T-cell (primary cell): ENCODE data around the gene CCDC7. TPM values are rescaled to one million over a fixed set of nuclear protein-coding genes. Genes with fewer than 3 reads are reported as not detected.

Experiments
- ATAC-seq, 4 experiments: fragments of 200-7000 bp in 3 of 4; fragments of 150-1000 bp in 1 of 4; cut with Tn5 transposase; replicated peaks in 1 of 4; 1 replicate in 3 of 4; 2 replicates in 1 of 4; pipeline ENCODE4 v1.10.0; 2021; ENCODE audit warnings: moderate library complexity in 3 of 4, mild to moderate bottlenecking in 2 of 4, moderate number of reproducible peaks in 1 of 4
- CTCF ChIA-PET, 2 donors: fragments of 300-600 bp; sonication (Branson Sonifier 250); formaldehyde crosslinking; loops; one replicate each; lab custom pipeline; 2022; ENCODE audit warnings: antibody characterized with exemption in 2 of 2; lab: Charles Lee
- POLR2A ChIA-PET, 2 donors: fragments of 300-600 bp; sonication (Branson Sonifier 250); formaldehyde crosslinking; loops; one replicate each; lab custom pipeline; 2022; ENCODE audit warnings: antibody characterized with exemption in 2 of 2; lab: Charles Lee
- DNase-seq, 35 experiments: peaks; one replicate each; pipeline versions ENCODE4 v3.0.0 to v3.0.0-alpha.2; 2013 to 2023
- H3K27ac ChIP-seq: one replicate; pipeline ENCODE4 v1.5.1; 2013; ENCODE audit warnings: low read length
- H3K27me3 ChIP-seq, 2 experiments: replicated peaks in 1 of 2; 1 replicate in 1 of 2; 2 replicates in 1 of 2; pipeline versions ENCODE4 v1.6.1 to v1.7.0; 2013; ENCODE audit warnings: low read length in 1 of 2, mixed read lengths in 1 of 2; ENCODE audit not compliant: control insufficient read depth in 2 of 2, insufficient read depth in 2 of 2; ENCODE audit errors: extremely low read depth in 1 of 2
- H3K36me3 ChIP-seq, 2 donors: 1 replicate in 1 of 2; 2 replicates in 1 of 2; pipeline versions ENCODE4 v1.6.1 to v1.7.0; 2013; ENCODE audit warnings: low read length in 1 of 2; ENCODE audit not compliant: control insufficient read depth in 2 of 2, insufficient read depth in 1 of 2; ENCODE audit errors: extremely low read depth in 1 of 2
- H3K4me1 ChIP-seq, 2 experiments: 1 replicate in 1 of 2; 2 replicates in 1 of 2; pipeline versions ENCODE4 v1.6.1 to v1.7.0; 2013; ENCODE audit warnings: low read length in 2 of 2, mixed read lengths in 1 of 2; ENCODE audit not compliant: insufficient read depth in 2 of 2, control insufficient read depth in 1 of 2; ENCODE audit errors: extremely low read depth in 1 of 2
- H3K4me3 ChIP-seq, 2 donors: 1 replicate in 1 of 2; 2 replicates in 1 of 2; pipeline versions ENCODE4 v1.5.1 to v1.7.0; 2013; ENCODE audit warnings: mild to moderate bottlenecking in 2 of 2, low read length in 1 of 2, moderate library complexity in 1 of 2; ENCODE audit not compliant: control insufficient read depth in 1 of 2; ENCODE audit errors: extremely low read depth in 1 of 2
- H3K9me3 ChIP-seq: 2 replicates; pipeline ENCODE4 v1.7.0; 2013
- H3K27ac Mint-ChIP-seq, 2 donors: one replicate each; pipeline ENCODE4 v1.8.0; 2020 to 2021; ENCODE audit warnings: mild to moderate bottlenecking in 2 of 2, mixed read lengths in 2 of 2
- H3K27me3 Mint-ChIP-seq, 2 donors: one replicate each; pipeline ENCODE4 v1.8.0; 2021 to 2022; ENCODE audit warnings: mixed read lengths in 2 of 2
- H3K36me3 Mint-ChIP-seq: one replicate; pipeline ENCODE4 v1.8.0; 2021; ENCODE audit warnings: mixed read lengths
- H3K4me1 Mint-ChIP-seq, 3 donors: one replicate each; pipeline ENCODE4 v1.8.0; 2020 to 2022; ENCODE audit warnings: mixed read lengths in 3 of 3, mild to moderate bottlenecking in 1 of 3
- H3K4me3 Mint-ChIP-seq, 3 donors: one replicate each; pipeline ENCODE4 v1.8.0; 2020 to 2022; ENCODE audit warnings: mild to moderate bottlenecking in 3 of 3, mixed read lengths in 3 of 3, moderate library complexity in 3 of 3
- H3K9me3 Mint-ChIP-seq, 3 donors: one replicate each; pipeline ENCODE4 v1.8.0; 2020 to 2022; ENCODE audit warnings: mixed read lengths in 3 of 3
- WGBS: methylation state at CpG from one replicate; pipeline ENCODE4 v1.1.5; 2013; ENCODE audit warnings: missing lambda C conversion rate; ENCODE audit not compliant: insufficient coverage; 5-methylcytosine and 5-hydroxymethylcytosine counted together
- total RNA-seq, 35 experiments: library from RNA in 6 of 35; stranded (reverse) in 6 of 35; fragments of 120-200 nt in 1 of 35; gene quantifications; one replicate each; pipeline versions ENCODE4 v1.2.1 to v1.2.4 and lab custom pipeline; 2013 to 2026

Gene CCDC7
- total RNA-seq, 5 donors from 2014 or later (not counting 1 experiment from before 2014, with no cell fraction given): 48.1 to 74.6 (median 62.1) TPM

GRCh38 chr10:32415361-32415760, 30.6 kb upstream of the CCDC7 start:
- Mint-ChIP-seq H3K27me3 (no peaks in the 10 kb centered on the region), H3K36me3 (no peaks in the 10 kb centered on the region), H3K27ac (no peak overlapping the region), H3K4me3 (no peak overlapping the region), H3K4me1 (peaks cover 0 to 10% (median 3%) of the 10 kb centered on the region in 3 donors), H3K9me3 (no peaks in the 10 kb centered on the region)
- ATAC-seq (no peak), DNase-seq (no peak)
- ChIA-PET CTCF (interaction anchor here (0.5 to 0.6 kb wide), 2 partner anchors 572 to 1776 kb away, joined by 3 read pairs; no protein-coding TSS in a partner anchor), POLR2A (no interaction called here)
- Histone ChIP-seq H3K27me3 (no peaks in the 10 kb centered on the region), H3K36me3 (no peaks in the 10 kb centered on the region), H3K4me3 (no peak overlapping the region), H3K4me1 (no peaks in the 10 kb centered on the region), H3K27ac (no peak overlapping the region), H3K9me3 (no peaks in the 10 kb centered on the region)
- WGBS: no CpG with 5 or more reads among the region's 2 CpGs

DNA sequence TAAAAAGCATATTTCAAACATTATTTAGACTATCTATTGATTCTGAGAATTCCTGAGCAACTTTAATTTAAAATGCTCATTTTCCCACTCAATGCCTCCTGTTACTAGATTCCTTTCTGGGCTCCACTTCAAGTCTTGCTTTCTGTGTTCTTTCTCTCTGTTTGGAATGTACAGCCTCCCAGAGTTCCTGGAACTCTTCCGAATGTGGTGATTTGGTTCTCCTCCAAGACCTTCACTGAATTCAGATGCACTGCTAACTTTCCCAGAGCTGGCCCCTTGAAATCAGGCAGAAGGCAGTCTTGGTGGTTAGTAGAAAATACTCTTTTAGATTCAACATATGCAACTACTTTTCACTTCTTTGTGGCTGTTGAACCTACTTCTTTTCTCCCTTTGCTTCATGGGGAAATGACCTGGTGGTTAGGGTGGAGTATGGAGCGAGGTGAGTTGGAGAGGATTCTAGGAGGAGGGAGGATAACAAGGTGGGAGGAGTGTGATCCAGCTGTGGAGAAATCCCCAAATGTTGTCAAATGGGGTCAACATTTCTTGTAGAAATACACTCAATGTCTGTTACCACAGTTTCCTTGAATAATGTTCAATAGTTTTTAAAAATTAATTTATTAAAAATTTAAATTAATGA, 27.9 kb upstream of the CCDC7 start:
- peaks cover 0 to 6% (median 3%) of the 10 kb centered on the region in 3 donors for H3K4me1 Mint-ChIP-seq
- H3K9me3 ChIP-seq: no peaks in the 10 kb centered on the region
- no peak overlapping the region for H3K27ac Mint-ChIP-seq
- no peak overlapping the region for H3K4me3 ChIP-seq
- peaks cover 2% of the 10 kb centered on the region for H3K36me3 Mint-ChIP-seq
- H3K27me3 Mint-ChIP-seq: no peaks in the 10 kb centered on the region
- DNase-seq (no peak), ATAC-seq (no peak)
- no peaks in the 10 kb centered on the region for H3K27me3 ChIP-seq
- CTCF ChIA-PET: no interaction called here
- H3K9me3 Mint-ChIP-seq: peaks cover 0 to 6% (median 6%) of the 10 kb centered on the region in 3 donors
- no CpG with 5 or more reads among the region's 2 CpGs for WGBS
- H3K4me1 ChIP-seq: no peaks in the 10 kb centered on the region
- no peak overlapping the region for H3K4me3 Mint-ChIP-seq
- no peak overlapping the region for H3K27ac ChIP-seq
- no peaks in the 10 kb centered on the region for H3K36me3 ChIP-seq
- POLR2A ChIA-PET: no interaction called here

DNA sequence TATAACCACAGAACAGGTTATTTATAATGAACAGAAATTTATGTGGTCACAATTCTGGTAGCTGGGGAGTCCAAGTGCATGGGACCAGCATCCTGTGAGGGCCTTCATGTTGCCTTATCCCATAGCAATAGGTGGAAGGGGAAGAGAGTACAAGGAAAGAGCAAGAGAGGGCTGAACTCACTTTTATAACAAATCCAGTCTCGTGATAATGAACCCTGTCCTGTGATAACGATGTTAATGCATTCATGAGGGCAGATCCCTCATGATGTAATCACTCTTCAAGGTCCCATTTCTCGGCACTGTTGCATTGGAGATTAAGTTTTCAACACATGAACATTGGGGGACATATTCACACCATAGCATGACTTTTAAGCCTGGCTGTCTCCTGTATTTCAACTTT, 27.4 kb upstream of the CCDC7 start:
- CTCF ChIA-PET: interaction anchor here in 1 of 2 donors (0.5 kb wide), 1 partner anchor 39 kb away, joined by 3 read pairs; no protein-coding TSS in a partner anchor
- peaks cover 2% of the 10 kb centered on the region for H3K36me3 Mint-ChIP-seq
- POLR2A ChIA-PET: no interaction called here

DNA sequence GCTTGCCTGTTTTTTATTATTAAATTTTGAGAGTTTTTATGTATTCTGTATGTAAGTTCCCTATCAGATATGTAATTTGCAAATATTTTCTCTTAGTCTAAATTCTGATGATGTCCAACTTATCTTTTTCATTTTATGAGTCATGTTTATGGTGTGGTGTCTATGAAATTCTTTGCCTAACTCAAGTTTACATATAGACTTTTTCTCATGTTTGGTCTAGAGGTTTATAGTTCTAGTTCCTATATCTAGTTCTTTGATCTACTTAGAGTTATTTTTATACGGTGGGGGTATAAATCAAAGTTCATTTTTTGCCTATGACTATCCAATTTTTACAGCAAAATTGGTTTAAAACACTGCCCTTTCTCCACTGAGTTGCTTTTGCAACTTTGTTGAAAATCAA, 26.3 kb upstream of the CCDC7 start:
- no peaks in the 10 kb centered on the region for H3K4me1 Mint-ChIP-seq
- POLR2A ChIA-PET: no interaction called here
- H3K4me3 Mint-ChIP-seq: no peak overlapping the region
- no peak overlapping the region for H3K27ac Mint-ChIP-seq
- Histone ChIP-seq H3K9me3 (no peaks in the 10 kb centered on the region), H3K36me3 (no peaks in the 10 kb centered on the region), H3K4me3 (no peak overlapping the region), H3K4me1 (no peaks in the 10 kb centered on the region), H3K27ac (no peak overlapping the region), H3K27me3 (no peaks in the 10 kb centered on the region)
- H3K27me3 Mint-ChIP-seq: no peaks in the 10 kb centered on the region
- WGBS: no CpG with 5 or more reads among the region's 1 CpG
- CTCF ChIA-PET: no interaction called here
- peaks cover 2% of the 10 kb centered on the region for H3K36me3 Mint-ChIP-seq
- ATAC-seq (no peak), DNase-seq (no peak)
- H3K9me3 Mint-ChIP-seq: peaks cover 0 to 11% (median 6%) of the 10 kb centered on the region in 3 donors

More for the DNA sequence above, 27.4 kb upstream of the CCDC7 start:
- DNase-seq: no peak
- Histone ChIP-seq H3K9me3 (no peaks in the 10 kb centered on the region), H3K4me1 (no peaks in the 10 kb centered on the region), H3K4me3 (no peak overlapping the region), H3K36me3 (no peaks in the 10 kb centered on the region), H3K27me3 (no peaks in the 10 kb centered on the region), H3K27ac (no peak overlapping the region)
- peaks cover 0 to 10% (median 6%) of the 10 kb centered on the region in 3 donors for H3K9me3 Mint-ChIP-seq
- 80% methylated on average over 2 of the region's 3 CpGs for WGBS
- no peak overlapping the region for H3K4me3 Mint-ChIP-seq
- no peaks in the 10 kb centered on the region for H3K27me3 Mint-ChIP-seq
- H3K4me1 Mint-ChIP-seq: peaks cover 0 to 2% (median 1%) of the 10 kb centered on the region in 3 donors
- no peak for ATAC-seq
- H3K27ac Mint-ChIP-seq: no peak overlapping the region

DNA sequence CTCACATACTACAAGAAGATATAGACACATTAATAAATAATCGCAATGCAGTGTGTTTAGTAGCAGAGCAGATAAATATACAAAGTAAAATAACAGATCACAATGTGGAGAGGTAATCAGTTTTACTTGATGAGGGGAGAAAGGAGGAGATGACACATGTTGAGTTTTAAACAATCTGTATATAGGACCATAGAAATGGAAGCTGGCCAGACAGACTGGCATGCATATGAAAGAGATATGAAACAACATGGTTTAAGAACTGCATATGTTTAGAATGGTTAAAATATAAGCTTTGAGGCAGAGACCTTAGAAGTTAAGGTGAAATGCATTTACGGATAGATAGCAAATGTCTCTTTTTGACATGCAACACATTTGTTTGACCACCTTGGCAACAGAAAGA, 19.8 kb upstream of the CCDC7 start:
- peaks cover 0 to 13% (median 6%) of the 10 kb centered on the region in 3 donors for H3K9me3 Mint-ChIP-seq
- Histone ChIP-seq H3K4me3 (no peak overlapping the region), H3K4me1 (no peaks in the 10 kb centered on the region), H3K36me3 (no peaks in the 10 kb centered on the region), H3K27me3 (no peaks in the 10 kb centered on the region), H3K27ac (no peak overlapping the region), H3K9me3 (no peaks in the 10 kb centered on the region)
- WGBS: no CpG with 5 or more reads among the region's 2 CpGs
- H3K36me3 Mint-ChIP-seq: peaks cover 2% of the 10 kb centered on the region
- H3K4me3 Mint-ChIP-seq: no peak overlapping the region
- ATAC-seq: no peak
- CTCF ChIA-PET: no interaction called here
- no peak overlapping the region for H3K27ac Mint-ChIP-seq
- H3K27me3 Mint-ChIP-seq: no peaks in the 10 kb centered on the region
- POLR2A ChIA-PET: no interaction called here
- no peak for DNase-seq
- H3K4me1 Mint-ChIP-seq: no peaks in the 10 kb centered on the region

DNA sequence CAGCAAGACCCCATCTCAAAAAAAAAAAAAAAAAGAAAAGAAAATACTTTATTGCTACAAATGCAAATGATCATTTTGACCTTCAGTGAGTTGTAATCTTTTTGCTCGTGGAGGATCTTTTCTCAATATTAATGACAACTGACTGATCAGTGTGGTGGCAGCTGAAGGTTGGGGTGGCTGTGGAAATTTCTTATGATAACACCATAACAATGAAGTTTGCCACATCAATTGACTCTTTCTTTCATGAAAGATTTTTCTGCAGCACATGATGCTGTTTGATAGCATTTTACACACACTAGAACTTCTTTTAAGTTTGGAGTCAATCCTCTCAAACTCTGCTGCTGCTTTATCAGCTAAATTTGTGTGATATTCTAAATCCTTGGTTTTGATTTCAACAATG, 12.4 kb upstream of the CCDC7 start:
- Mint-ChIP-seq H3K27ac (peak overlapping the region in 1 of 2 donors; percentile 11), H3K36me3 (no peaks in the 10 kb centered on the region), H3K4me1 (peaks cover 14 to 28% (median 15%) of the 10 kb centered on the region in 3 donors), H3K27me3 (no peaks in the 10 kb centered on the region), H3K9me3 (peaks cover 0 to 6% (median 0%) of the 10 kb centered on the region in 3 donors), H3K4me3 (peak overlapping the region in 1 of 3 donors; percentile 26)
- DNase-seq (peak in 1 of 35 experiments; percentile 8), ATAC-seq (peak in 1 of 4 experiments; percentile 61)
- no peak overlapping the region for H3K27ac ChIP-seq
- H3K4me3 ChIP-seq: no peak overlapping the region
- H3K9me3 ChIP-seq: no peaks in the 10 kb centered on the region
- ChIA-PET POLR2A (no interaction called here), CTCF (interaction anchor here (0.6 to 0.7 kb wide), 4 partner anchors 25 to 96 kb away, joined by 3 to 10 read pairs (median 3); no protein-coding TSS in a partner anchor)
- no peaks in the 10 kb centered on the region for H3K36me3 ChIP-seq
- peaks cover 0 to 4% of the 10 kb centered on the region in 2 experiments for H3K4me1 ChIP-seq
- no peaks in the 10 kb centered on the region for H3K27me3 ChIP-seq
- no CpG with 5 or more reads among the region's 1 CpG for WGBS
